IPS-18c (cell line): ENCODE results near the gene SLCO2A1.
A peak's percentile ranks its signal among the peaks of the same experiment; 100 is the strongest.

Source experiments
- H3K4me3 ChIP-seq: 2 replicates; pipeline ENCODE4 v1.7.0; 2013; ENCODE audit warnings: low read depth, mild to moderate bottlenecking, low read length, moderate library complexity; ENCODE audit not compliant: insufficient read depth
- H3K9me3 ChIP-seq: one replicate; pipeline ENCODE4 v1.6.1; 2013; ENCODE audit warnings: mild to moderate bottlenecking, low read length, moderate library complexity; ENCODE audit not compliant: control insufficient read depth, insufficient read depth

Gene SLCO2A1

GRCh38 chr3:133994166-133994890 lies 35.4 kb downstream of the SLCO2A1 start:
- H3K9me3 ChIP-seq: no peaks in the 10 kb centered on the region
- H3K4me3 ChIP-seq: no peak overlapping the region

- Histone ChIP-seq H3K4me3 (no peak overlapping the region), H3K9me3 (no peaks in the 10 kb centered on the region)
Observed at GRCh38 chr3:133992951-133993620, 36.6 kb downstream of the SLCO2A1 start.

GRCh38 chr3:133992381-133992780 lies 37.3 kb downstream of the SLCO2A1 start:
- Histone ChIP-seq H3K9me3 (no peaks in the 10 kb centered on the region), H3K4me3 (no peak overlapping the region)

- H3K4me3 ChIP-seq: no peak overlapping the region
- no peaks in the 10 kb centered on the region for H3K9me3 ChIP-seq
Observed at GRCh38 chr3:133991637-133992036, 38.1 kb downstream of the SLCO2A1 start.

GRCh38 chr3:133991209-133991608 lies 38.5 kb downstream of the SLCO2A1 start:
- Histone ChIP-seq H3K4me3 (no peak overlapping the region), H3K9me3 (no peaks in the 10 kb centered on the region)

- Histone ChIP-seq H3K9me3 (no peaks in the 10 kb centered on the region), H3K4me3 (no peak overlapping the region)
Observed at GRCh38 chr3:133989936-133990702, 39.6 kb downstream of the SLCO2A1 start.

GRCh38 chr3:133988631-133989161 lies 41.0 kb downstream of the SLCO2A1 start:
- peak overlapping the region; percentile 2; the same call in 1 of the 2 replicates for H3K4me3 ChIP-seq
- H3K9me3 ChIP-seq: no peaks in the 10 kb centered on the region

GRCh38 chr3:133987948-133988484 lies 41.7 kb downstream of the SLCO2A1 start:
- Histone ChIP-seq H3K4me3 (no peak overlapping the region), H3K9me3 (no peaks in the 10 kb centered on the region)

- Histone ChIP-seq H3K4me3 (no peak overlapping the region), H3K9me3 (no peaks in the 10 kb centered on the region)
Observed at GRCh38 chr3:133987136-133987535, 42.6 kb downstream of the SLCO2A1 start.

- no peak overlapping the region for H3K4me3 ChIP-seq
- no peaks in the 10 kb centered on the region for H3K9me3 ChIP-seq
Observed at GRCh38 chr3:133986311-133986710, 43.4 kb downstream of the SLCO2A1 start.

- H3K9me3 ChIP-seq: no peaks in the 10 kb centered on the region
- H3K4me3 ChIP-seq: no peak overlapping the region
Observed at GRCh38 chr3:133984975-133985374, 44.8 kb downstream of the SLCO2A1 start.

GRCh38 chr3:133983576-133984560 lies 45.9 kb downstream of the SLCO2A1 start:
- H3K9me3 ChIP-seq: no peaks in the 10 kb centered on the region
- no peak overlapping the region for H3K4me3 ChIP-seq

GRCh38 chr3:133983126-133983525 lies 46.6 kb downstream of the SLCO2A1 start:
- Histone ChIP-seq H3K4me3 (no peak overlapping the region), H3K9me3 (no peaks in the 10 kb centered on the region)

- Histone ChIP-seq H3K9me3 (no peaks in the 10 kb centered on the region), H3K4me3 (no peak overlapping the region)
Observed at GRCh38 chr3:133980550-133980949, 49.2 kb downstream of the SLCO2A1 start.

GRCh38 chr3:133980035-133980434 lies 49.7 kb downstream of the SLCO2A1 start:
- Histone ChIP-seq H3K9me3 (no peaks in the 10 kb centered on the region), H3K4me3 (no peak overlapping the region)

- Histone ChIP-seq H3K9me3 (no peaks in the 10 kb centered on the region), H3K4me3 (no peak overlapping the region)
Observed at GRCh38 chr3:133979553-133979952, 50.2 kb downstream of the SLCO2A1 start.
